ENCODE measurements around the gene RPL10.

RPL10 gene

GRCh38 chrX:154449618-154450017, 51.4 kb downstream of the RPL10 start:
- no peak for DNase-seq (ENCODE audit: low read depth)

- no peak for DNase-seq (ENCODE audit: low read depth)
Measured at GRCh38 chrX:154450312-154450711, 52.1 kb downstream of the RPL10 start.
